Non-pigmented ciliary epithelial cell (primary cell): Measurements from ENCODE around the gene NAMPT.

Experiments used
- DNase-seq: peaks from one replicate; pipeline ENCODE4 v3.0.0-alpha.2; 2010; ENCODE audit warnings: low read depth

Gene NAMPT

DNA sequence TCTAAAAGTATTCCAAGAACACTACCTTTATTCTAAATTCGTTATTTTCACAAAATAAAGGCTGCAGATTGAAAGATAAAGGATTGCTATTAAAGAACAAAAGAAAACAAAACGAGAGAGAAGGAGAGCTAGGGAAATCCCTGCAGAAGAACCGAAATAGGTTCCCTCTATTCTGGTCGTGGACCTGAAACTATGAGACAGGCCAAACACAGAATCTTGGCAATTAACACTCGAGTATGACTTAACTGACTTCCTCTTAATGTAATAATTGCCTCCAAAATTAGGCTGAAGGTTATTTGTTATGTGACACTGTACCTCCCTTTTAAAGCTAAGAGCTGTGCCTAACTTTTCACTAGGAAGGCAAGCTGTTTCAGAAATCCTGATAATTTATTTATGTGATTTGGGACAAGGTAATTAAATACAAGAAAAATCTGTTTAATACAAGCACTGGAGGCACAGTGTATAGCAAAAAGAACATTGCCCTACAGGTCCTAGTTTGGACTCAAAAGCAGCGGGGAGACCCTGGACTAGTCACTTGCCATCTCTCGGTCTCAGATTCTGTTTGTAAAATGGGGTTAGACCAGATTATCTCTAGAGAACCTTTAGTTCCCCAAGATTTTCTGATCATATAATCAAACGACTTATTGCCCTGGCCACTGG, 11.6 kb downstream of the NAMPT start:
- DNase-seq: no peak

- no peak for DNase-seq
These were observed 14.4 kb downstream of the NAMPT start for GRCh38 chr7:106270122-106270977.

- DNase-seq: no peak
These were observed 15.4 kb downstream of the NAMPT start for GRCh38 chr7:106269254-106269961.

GRCh38 chr7:106265133-106265532, 19.6 kb downstream of the NAMPT start:
- no peak for DNase-seq

DNA sequence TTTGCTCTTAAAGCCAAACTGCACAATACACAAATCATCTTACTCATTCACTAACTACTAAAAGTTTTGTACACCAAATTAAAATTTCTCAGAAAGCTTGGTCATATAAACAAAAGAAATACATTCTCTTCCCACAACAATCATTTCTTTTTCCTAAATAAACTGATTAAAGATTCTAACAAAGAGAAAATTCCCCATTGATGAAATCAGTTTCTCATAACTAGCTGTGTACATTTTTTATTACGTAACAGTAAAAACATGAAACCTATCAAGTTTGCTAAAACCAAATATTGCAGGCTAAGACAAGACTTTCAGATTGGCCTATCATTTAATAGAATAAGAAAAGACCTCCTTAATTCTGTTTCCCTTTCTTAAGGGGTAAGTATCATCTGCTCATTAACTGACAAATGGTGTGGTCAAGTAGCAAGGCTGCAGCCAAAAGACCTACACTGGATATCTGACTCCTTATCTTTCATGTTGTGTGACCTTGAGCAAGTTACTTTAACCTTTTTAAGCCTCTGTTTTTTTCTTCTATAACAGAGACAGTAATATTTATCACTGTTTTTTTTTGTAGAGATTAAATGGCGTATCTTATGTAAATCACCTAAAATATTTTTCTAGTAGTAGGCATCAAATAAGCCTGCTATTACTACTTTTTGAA, 22.4 kb downstream of the NAMPT start:
- DNase-seq: no peak

GRCh38 chr7:106260136-106260561, 24.6 kb downstream of the NAMPT start:
- no peak for DNase-seq

GRCh38 chr7:106258789-106259188, 26.0 kb downstream of the NAMPT start:
- DNase-seq: no peak

DNA sequence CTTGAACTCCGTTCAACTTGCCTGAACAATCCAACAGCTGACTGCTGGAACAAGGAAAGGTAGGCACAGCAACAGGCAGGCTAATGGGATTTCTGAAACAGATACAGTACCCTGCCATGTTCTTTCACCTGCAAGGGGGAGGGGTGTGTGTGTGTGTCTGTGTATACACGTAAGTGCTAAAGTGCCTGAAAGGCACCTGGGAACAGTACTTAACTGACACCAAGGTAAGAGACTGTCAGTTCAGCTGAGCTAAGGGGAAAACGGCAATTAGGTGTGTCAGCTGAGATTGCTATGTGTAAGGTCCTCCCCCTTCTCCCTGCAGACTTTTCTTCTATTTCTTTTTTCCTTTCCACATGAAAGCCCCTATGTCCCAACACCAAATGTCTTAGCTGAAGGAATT, 27.0 kb downstream of the NAMPT start:
- no peak for DNase-seq

DNA sequence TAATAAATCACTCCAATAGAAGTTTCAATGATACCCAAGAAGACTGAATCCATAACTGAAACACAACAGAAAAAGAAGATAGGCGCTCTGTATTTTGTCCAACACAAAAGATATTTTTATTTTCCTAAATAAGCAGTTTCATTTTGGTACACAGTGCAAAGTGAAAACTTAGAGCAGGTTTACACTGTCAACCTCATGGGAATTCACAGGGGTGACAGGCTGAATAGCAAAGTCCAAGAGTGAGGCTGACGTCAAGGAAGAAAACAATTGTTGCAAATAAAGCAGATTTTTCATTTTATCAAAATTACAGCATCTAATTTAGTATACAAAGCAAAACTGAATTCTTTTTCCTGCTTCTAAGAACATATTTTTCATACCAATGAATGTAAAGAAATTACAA, 28.6 kb downstream of the NAMPT start:
- no peak for DNase-seq

- DNase-seq: no peak
These were observed 29.5 kb downstream of the NAMPT start for GRCh38 chr7:106255246-106255645.

DNA sequence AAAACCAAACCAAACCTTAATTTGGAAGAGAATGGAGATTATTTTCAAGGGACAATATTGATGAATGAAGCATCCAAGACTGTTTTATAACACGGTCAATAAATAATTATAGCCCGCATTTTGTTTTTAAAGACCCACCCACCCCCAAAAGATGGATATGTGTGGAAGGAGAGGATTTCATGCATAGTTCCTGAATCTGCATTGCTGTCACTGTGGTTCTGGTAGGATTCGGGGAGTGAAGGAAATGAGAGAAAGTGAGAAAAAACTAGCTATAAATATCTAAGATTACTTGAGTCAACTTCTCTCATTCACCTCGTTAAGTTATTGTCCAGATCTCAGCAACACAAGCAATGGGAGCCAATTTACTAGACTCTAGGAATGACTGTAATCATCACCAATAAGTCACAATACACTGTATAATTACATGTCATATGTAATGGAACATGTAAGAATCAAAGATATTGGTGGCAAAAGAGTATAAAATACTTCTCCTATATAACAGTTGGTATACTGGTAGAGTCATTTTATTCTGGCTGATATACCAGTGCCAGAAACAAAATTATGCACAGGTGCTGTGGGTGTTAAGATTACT, 30.2 kb downstream of the NAMPT start:
- DNase-seq: no peak

GRCh38 chr7:106252568-106252967, 32.2 kb downstream of the NAMPT start:
- no peak for DNase-seq

- no peak for DNase-seq
These were observed 35.3 kb downstream of the NAMPT start for GRCh38 chr7:106249488-106249887.

- no peak for DNase-seq
These were observed 36.2 kb downstream of the NAMPT start for GRCh38 chr7:106248600-106248999.

DNA sequence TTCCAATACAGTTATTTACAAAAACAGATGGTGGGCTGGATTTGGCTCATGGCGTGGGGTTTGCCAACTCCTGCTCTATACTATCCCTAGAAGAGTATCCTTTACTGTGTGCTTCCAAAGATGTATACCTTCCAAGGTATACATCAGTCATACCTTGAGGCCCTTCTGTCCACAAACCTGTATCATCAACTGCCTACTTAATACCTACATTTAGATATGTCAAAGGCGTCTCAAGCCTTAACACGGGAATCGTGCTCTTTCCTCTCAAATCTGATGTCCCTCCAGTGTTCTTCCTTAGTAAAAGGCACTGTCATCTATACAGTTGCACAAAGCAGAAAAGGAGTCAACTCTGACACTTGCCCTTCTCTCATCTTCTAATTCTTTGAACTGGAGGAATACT, 36.9 kb downstream of the NAMPT start:
- no peak for DNase-seq

DNA sequence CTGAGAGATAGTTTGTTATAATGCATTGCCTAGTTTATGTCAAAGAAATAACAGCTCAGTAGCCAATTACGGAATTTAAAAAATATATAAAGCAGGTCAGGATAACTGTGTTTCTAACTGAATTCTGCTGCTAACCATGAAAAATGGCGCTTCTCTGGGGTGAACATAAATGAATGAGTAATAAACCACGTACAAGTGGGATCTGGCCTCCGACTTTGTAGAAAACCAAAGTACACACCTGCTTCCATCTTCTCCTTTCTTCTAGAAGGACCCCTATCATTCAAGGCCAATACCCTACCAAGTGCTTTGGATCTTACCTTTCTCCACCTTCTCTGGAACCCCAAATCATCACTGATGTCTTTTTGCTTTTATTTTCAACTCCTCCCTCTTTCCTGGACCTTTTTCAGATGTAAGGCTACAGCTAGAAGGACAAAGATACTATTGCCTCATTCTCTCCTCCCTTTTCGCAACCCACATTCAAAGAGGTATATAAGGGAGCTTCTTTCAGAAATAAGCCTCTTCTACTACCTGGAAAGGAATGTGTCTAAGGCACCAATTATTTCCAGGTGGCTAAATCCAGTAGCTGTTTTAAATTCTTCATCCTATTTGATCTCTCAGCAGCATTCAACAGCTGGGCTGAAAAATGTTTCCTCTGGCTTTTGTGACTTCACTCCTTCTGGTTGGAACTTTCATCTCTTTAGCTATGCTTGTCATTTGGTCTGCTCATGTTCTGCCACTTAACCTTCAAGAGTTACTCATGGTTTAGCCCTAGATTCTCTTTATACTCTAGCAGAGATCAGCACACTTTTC, 37.7 kb downstream of the NAMPT start:
- no peak for DNase-seq

DNA sequence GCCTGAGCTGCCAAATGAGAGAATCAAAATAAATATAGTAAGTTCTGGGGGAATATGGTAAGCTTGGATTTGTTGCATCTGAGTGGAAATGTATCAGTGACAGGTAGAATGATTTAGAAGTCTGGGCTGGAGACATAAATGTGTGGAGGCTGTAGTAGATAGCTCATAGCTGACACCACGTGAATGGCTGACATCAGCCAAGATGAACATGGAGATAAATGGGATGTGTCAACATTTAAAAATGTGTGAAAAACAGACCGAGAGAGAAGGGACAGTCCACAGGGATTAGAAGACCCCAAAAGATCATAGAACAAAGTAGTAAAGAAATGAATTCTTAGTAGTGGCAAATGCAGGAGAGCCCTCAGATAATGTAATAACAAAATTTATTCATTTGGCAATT, 40.9 kb downstream of the NAMPT start:
- no peak for DNase-seq

DNA sequence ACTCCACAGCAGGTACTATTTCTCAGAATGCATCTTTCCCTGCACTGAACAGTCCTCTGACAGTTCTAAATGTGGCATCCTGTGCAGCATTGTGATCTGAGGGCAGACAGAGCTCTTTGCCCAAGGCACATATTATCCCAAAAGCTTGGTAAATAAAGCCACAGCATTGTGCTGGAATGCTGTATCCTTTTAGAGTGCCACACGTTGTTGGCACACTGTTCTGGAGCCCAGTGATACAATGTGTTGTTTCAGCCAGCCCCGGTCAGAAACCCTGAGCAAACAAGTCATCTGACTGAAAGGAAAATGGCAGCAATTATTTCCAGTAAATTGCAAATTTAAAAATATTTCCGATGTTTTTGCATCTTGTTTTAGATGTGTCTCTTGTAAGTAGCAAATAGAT, 45.4 kb downstream of the NAMPT start:
- DNase-seq: no peak

GRCh38 chr7:106238830-106239229, 46.0 kb downstream of the NAMPT start:
- DNase-seq: no peak

DNA sequence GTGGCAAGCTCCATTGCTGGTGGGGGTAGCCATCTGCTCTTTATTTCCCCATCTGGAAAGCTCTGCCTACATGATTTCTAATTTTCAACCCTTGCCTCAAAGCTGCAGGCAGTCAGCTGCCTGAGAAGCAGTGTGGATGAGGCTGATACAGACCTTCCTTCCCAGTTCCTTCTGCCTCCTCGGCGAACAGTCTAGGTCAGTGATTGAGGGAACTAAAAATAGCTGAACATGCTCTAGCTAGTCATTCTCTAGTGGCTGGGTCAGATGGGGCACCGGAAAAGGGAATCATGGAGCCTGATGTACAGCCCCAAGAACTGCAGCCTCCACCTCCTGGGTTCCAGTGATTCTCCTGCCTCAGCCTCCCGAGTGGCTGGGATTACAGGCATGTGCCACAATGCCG, 48.7 kb downstream of the NAMPT start:
- no peak for DNase-seq

DNA sequence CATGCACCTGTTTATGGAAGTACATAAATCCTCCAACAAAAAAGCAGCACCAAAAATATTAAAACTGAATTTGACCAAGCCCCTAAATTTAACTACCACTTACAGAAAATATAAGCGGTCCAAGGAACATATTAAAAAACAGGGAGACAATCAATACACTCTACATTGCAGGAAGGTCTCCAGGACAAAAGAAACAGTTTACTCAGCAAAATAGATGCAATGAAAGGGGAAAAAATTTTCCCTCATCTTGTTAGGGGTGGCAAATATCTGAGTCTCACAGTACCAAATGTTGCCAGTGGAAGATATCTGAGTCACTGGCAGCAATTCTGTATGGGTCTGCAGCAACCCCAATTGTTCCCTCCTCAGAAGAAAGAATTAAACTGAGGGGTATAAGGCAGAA, 50.4 kb downstream of the NAMPT start:
- no peak for DNase-seq
